DMS 273 treated with DMSO at 0.1 percent for 48 hours (cell line): ENCODE results near the gene GTF3C1.

Experiments
- DNase-seq: peaks from one replicate; lab custom pipeline; 2025; lab: John Stamatoyannopoulos, UW

Gene GTF3C1

DNA sequence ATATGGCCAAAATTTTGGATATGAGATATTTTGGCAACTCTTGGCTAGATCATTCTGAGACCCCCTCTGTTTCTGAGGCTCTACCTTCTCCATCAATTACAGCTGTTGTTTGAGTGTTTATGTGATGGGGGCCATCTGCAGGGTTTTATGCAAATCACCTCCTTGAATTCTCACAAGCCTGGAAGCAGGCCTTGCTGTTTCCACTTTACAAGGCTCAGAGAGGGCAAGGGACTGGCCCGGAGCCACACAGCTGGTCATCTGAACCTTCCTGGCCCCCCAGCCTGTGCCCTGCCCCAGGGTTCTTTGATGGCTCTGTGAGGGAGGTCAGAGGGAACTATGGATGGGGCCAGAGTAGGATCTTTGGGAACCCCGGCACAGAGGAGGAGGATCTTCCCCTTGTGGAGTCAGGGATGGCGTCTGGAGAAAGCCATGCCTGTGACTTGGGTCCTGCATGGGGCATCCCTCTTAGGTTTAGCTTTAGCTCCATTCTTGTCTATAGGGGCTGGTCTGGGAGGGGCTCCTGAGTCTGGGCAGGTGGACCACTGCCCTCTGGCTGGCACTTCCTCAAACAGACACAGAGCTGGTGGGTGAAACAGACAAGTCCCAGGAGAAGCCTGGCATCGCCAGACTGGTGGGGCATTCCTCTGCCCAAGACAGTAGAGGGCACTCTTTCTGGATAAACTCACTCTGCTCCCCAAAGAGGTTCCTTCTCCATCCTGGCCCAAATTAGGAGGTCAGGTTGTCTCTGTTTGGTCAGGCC is 121.5 kb downstream of the GTF3C1 start:
- DNase-seq: no peak

DNA sequence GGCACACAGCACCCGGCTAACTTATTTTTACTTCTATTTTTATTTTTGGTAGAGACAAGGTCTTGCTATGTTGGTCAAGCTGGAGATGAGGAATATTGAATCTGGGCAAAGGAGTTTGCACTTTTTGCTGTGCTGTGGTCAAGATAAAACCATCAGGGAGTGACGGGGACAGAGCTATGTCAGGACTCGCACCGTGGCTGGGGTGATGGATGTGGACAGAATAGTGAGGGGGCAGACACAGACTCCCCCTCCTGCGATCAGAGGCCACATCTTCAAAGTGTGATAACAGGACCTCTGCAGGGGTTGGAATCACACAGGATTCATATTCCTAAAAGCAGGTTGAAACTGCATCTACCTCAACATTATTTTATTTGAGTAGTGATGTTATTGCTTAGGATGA is 122.2 kb downstream of the GTF3C1 start:
- DNase-seq: no peak

DNA sequence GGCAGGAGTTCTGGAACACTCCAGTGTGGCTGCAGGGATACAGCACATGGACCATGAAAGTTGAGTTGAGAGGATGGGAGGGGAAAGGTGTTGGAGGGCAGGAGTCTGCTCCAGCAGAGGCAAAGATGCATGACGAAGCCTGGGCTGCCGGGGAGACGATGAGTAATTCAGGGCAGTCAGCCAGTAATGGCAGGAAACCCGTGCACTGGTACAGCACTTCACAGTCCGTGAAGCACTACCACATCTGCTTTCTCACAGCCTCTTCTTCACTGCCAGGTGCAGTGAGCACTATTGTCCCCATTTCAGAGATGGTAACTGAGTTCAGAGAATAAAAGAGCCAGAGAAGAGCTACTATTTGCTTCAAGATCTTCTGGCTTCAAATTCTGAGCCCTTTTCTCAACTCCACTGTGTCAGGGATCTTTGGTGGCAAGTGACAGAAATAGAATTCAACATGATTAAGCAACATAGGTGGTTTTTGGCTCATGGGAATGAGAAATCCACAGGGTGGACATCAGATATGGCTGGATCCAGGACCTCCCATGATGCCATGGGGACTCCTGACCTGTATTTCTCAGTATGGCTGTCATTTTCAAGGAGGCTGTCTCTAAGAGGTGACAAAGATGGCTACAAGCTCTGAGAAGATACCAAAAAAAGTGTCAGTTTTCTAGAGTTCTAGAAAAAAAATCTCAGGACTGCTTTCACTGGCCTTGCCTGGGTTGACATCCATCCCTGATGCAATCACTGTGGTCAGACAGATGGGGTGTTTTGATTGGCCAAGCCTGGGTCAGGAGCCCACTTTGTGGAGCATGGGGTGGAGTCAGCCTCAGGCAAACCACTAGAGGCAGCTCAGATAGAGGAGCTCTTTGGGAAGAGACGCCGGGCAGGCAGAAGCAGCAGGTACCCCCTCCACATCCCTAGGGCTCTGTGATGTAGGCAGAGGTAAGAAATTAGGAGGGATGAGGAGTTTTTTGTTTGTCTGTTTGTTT is 123.0 kb downstream of the GTF3C1 start:
- peak; percentile 37 for DNase-seq

DNA sequence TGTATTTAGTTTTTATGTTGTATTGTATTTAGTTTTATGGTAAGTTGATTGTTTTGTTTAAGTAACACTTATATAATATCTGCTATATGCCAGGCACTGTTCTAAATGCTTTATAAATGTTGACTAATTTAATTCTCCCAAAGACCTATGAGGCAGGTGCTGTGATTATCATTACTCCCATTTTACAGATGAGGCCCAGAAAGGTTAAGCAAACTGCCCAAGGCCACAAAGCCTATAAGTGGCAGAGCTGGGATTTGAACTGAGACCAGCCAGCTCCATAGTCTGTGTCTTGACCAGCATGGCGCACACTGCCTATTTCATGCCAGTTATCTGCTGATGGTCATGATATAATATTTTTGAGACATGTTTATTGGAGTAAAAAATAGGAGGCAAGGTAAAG is 123.8 kb downstream of the GTF3C1 start:
- no peak for DNase-seq

DNA sequence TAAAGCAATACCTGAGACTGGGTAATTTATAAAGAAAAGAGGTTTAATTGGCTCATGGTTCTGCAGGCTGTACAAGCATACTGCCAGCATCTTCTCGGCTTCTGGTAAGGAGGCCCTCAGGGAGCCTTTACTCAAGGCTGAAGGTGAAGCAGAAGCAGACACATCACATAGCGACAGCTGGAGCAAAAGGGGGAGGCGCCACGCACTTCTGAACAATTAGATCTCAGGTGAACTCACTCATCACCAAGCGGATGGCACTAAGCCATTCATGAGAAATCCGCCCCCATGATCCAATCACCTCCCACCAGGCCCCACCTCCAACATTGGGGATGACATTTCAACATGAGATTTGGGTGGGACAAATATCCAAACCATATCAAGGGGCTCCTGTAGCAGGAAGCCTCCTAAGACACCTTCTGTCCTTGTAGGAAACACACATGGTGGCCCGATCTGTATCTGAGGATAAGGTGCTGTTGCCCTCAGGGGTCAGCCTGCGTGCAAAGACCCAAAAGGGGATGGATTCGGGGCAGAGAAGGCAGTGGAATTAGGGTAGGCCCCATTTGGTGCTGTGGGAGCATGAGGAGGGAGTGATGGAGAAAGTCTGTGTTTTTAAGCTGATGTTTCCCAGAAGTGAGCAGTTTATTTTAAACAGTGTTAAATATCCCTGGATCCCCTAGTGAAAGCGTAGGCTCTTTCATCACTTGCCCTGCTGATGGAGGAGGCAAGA is 124.8 kb downstream of the GTF3C1 start:
- DNase-seq: no peak

DNA sequence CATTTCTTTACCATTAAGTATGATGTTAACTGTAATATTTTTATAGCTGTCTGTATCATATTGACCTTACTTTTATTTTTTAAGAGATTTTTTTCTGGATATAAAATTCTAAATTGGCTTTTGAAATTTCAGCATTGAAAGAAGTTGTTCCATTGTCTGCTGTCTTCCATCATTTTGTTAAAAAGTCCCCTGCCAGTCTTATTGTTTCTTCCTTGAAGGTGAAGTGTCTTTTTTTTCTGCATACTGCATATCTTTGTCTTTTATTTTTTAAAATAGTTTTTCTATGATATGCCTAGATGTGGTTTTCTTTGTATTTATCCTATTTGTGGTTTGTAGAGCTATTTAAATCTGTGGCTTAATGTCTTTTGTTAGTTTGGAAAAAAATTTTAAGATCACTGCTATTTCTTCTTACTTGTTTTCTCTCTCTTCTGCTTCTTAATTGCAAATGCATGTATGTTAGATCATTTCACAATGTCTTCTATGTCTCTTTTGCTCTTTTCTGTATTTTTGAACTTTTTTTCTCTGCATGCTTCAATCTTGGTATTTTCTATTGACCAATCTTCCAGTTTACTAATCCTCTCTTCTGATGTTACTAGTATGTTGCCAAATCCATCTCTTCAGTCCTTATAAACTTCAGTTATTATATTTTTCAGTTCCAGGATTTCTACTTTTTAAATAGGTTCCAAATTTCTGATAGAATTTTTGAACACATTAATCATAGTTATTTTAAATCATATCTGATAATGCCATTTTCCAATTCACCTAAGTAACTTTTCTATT is 127.6 kb downstream of the GTF3C1 start:
- no peak for DNase-seq

DNA sequence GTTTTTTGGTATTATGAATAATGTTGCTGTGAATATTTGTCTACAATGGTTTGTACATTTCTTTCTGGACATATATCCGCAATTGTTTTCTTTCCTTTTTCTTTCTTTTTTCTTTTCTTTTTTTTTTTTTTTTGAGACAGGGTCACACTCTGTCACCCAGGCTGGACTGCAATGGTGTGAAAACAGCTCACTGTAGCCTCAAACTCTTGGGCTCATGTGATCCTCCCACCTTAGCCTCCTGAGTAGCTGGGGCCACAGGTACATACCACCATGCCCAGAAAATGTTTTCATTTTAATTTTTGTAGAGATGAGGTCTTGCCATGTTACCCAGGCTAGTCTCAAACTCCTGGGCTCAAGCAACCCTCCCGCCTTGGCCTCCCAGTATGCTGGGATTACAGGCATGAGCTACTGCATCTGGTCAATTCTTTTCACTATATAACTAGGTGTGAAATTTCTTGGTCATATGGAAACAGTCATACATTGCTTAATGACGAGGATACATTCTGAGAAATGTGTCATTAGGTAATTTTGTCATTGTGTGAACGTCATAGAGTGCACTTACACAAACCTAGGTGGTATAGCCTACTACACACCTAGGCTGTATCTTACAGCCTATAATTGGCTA is 132.6 kb downstream of the GTF3C1 start:
- DNase-seq: no peak

DNA sequence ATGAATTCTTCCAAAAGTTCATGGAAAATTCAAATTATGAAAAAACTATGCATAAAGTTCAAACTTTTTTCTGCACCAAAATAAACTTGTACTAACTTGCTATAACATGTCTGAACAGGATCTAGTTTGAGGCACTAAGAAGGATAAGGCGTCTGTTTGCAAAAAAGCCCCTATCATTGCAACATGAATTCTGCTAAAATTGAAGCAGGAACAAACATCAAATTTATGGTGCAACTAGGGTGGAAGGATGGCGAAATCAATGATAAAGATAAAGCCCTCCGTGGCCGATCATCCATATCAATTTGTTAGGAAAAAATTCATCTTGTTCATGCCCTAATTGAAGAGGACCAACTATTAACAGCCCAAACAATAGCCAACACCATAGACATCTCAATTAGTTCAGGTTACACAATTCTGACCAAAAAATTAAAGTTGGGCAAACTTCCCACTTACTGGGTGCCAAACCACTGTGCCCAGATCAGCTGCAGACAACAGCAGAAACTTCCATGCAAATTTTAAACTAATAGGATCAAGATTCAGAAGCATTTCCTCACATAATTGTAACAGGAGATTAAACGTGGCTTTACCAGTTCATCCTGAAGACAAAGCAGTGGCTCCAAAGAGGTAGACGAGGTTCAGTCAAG is 134.8 kb downstream of the GTF3C1 start:
- no peak for DNase-seq

DNA sequence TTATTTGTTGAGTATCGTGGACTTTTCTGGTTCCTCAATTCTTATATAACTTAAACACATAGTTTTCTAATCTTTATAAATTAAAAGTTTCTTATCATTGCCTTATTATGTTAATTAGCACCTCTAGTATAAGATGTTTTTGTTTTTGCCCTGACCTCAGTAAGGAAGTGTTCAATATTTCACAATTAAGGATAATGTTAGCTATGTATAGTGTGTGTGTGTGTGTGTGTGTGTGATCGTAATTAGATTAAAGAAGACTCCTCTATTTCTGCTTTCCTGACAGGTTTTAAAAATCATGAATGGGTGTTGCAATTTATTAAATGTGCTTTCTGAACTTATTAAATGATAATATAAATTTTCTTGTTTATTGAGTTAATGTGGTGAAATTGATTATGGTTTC is 135.8 kb downstream of the GTF3C1 start:
- DNase-seq: no peak

DNA sequence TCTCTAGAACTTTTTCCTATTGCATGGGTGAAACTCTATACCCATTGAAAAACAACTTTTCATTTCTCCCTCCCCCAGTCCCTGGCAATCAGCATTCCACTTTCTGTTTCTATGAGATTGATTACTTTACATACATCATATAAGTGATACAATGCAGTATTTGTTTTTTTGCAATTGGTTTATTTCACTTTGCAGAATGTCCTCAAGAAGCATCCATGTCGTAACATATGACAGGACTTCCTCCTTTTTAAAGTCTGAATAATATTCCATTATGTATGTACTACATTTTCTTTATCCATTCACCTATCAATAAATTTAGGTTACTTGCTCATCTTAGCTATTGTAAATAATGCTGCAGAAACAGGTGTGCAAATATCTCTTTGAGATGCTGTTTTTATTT is 139.0 kb downstream of the GTF3C1 start:
- no peak for DNase-seq
